Measurements from ENCODE around the gene NAPEPLD. TPM values are rescaled to one million over a fixed set of nuclear protein-coding genes. Genes with fewer than 3 reads are reported as not detected.
"Not testable (repeated sequence)": the region's sequence is repeated elsewhere in the genome, so short reads cannot be mapped to it uniquely, and the experiment has no call there.

NAPEPLD gene
- total and polyA plus RNA-seq, 2 experiments from 2014 or later: 9.4 to 10.7 TPM

DNA sequence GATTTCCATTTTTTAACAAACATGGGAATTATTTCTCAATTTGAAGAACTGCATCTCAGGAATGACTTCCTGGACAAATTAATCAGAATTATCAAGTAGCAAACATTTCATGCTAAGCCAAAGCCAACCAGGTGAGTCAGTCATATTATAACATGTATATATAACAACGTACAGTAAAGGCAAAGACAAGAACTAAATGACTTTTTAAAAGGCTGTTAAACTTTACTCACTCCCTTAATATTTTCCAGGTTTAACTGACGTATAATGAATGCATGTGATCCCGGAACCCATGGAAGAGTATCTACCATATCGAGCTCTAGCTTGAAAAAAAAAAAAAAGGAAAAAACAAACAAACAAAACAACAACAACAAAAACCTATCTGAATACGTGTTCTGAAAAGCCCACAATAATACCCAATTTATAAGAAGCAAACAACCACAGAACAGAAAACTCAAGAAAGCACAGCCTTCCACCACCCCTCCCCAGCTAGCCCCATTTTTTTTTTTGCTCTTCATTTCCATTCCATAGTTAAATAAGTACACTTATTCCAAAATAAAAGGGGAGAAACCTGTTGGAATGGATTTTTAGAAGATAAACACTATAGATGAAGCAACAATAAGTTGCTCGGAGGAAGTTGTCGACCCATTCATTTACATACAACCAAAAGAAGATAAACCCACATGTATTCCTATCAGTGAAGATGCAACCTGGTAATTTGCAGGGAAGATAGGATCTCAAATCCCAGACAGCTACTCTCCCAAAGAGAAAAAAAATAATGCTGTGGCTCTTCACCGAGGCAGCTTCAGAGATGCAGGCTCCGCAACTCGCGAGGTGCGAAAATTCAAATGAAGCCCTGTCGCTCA, 537 bp downstream of the NAPEPLD start (continued):
- TF ChIP-seq ZNF462 (CRISPR knock-in tag; IDR thresholded peaks at IDR 0.05): no peak

DNA sequence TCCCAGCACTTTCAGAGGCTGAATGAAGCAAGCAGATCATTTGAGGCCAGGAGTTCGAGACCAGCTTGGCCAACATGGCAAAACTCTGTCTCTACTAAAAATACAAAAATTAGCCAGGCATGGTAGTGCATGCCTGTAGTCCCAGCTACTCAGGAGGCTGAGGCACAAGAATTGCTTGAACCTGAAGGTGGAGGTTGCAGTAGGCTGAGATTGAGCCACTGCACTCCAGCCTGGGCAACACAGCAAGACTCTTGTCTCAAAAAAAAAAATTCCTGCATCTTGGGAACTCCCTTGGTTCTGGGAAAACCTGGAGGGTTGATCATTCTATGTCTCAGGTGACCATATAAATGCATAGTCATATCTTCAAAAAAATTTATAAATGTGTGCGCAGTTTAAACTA, 4.1 kb downstream of the NAPEPLD start:
- peaks cover 41% of the 10 kb centered on the region for H3K4me1 Mint-ChIP-seq
- not testable (repeated sequence) for DNase-seq (ENCODE audit: low spot score); H3K36me3 ChIP-seq (ENCODE audit: insufficient read depth); H3K4me2 ChIP-seq; H3K27me3 Mint-ChIP-seq (ENCODE audit: insufficient read depth, low read depth, poor library complexity); H3K4me3 ChIP-seq; H3K27ac Mint-ChIP-seq; H3K9me3 Mint-ChIP-seq; H3K27me3 ChIP-seq (ENCODE audit: insufficient read depth); H3K4me3 Mint-ChIP-seq; H3K27ac ChIP-seq (ENCODE audit: low read depth); ATAC-seq; H4K20me1 ChIP-seq (replicated peaks; ENCODE audit: insufficient read depth); H2AFZ ChIP-seq; H3F3A ChIP-seq (replicated peaks; ENCODE audit: low read depth); H3K9me2 ChIP-seq (ENCODE audit: insufficient read depth)
- peaks cover 54% of the 10 kb centered on the region for H3K79me2 ChIP-seq (replicated peaks; ENCODE audit: insufficient read depth)
- peaks cover 15% of the 10 kb centered on the region for H3K36me3 Mint-ChIP-seq (ENCODE audit: low read depth)
- peaks cover 17% of the 10 kb centered on the region for H3K4me1 ChIP-seq (ENCODE audit: insufficient read depth)

- H4K20me1 ChIP-seq (replicated peaks; ENCODE audit: insufficient read depth): no peaks in the 10 kb centered on the region
- Mint-ChIP-seq H3K9me3 (no peaks in the 10 kb centered on the region), H3K4me1 (peaks cover 39% of the 10 kb centered on the region), H3K36me3 (ENCODE audit: low read depth) (peaks cover 12% of the 10 kb centered on the region), H3K4me3 (no peak overlapping the region), H3K27ac (no peak overlapping the region), H3K27me3 (ENCODE audit: insufficient read depth, low read depth, poor library complexity) (peaks cover 4% of the 10 kb centered on the region)
- no peak overlapping the region for H3K4me3 ChIP-seq
- TF ChIP-seq ZNF331 (CRISPR knock-in tag; IDR thresholded peaks at IDR 0.05; ENCODE audit: low read depth) (no peak), EZH2phosphoT487 (IDR thresholded peaks at IDR 0.05; ENCODE audit: unreplicated experiment) (no peak), POLR2AphosphoS5 (IDR thresholded peaks at IDR 0.05; ENCODE audit: low read depth) (no peak)
- TF ChIP-seq, protein P1, sequence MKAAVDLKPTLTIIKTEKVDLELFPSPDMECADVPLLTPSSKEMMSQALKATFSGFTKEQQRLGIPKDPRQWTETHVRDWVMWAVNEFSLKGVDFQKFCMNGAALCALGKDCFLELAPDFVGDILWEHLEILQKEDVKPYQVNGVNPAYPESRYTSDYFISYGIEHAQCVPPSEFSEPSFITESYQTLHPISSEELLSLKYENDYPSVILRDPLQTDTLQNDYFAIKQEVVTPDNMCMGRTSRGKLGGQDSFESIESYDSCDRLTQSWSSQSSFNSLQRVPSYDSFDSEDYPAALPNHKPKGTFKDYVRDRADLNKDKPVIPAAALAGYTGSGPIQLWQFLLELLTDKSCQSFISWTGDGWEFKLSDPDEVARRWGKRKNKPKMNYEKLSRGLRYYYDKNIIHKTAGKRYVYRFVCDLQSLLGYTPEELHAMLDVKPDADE (IDR thresholded peaks at IDR 0.05): no peak
- peaks cover 17% of the 10 kb centered on the region for H3K4me1 ChIP-seq (ENCODE audit: insufficient read depth)
- no peak overlapping the region for H3K27ac ChIP-seq (ENCODE audit: low read depth)
- no peaks in the 10 kb centered on the region for H3K9me2 ChIP-seq (ENCODE audit: insufficient read depth)
- no peaks in the 10 kb centered on the region for H3F3A ChIP-seq (replicated peaks; ENCODE audit: low read depth)
- H3K27me3 ChIP-seq (ENCODE audit: insufficient read depth): no peaks in the 10 kb centered on the region
- H3K79me2 ChIP-seq (replicated peaks; ENCODE audit: insufficient read depth): peaks cover 62% of the 10 kb centered on the region
- ATAC-seq (no peak), DNase-seq (ENCODE audit: low spot score) (no peak)
- H3K4me2 ChIP-seq: no peak overlapping the region
- no peaks in the 10 kb centered on the region for H3K36me3 ChIP-seq (ENCODE audit: insufficient read depth)
- H2AFZ ChIP-seq: no peak overlapping the region
These were observed 5.0 kb downstream of the NAPEPLD start for GRCh38 chr7:103143868-103144267.

Measured in GM23338 (cell line).